Esophagus (tissue), 2 donors: ENCODE data around the gene SNTB2. TPM values are rescaled to one million over a fixed set of nuclear protein-coding genes. Genes with fewer than 3 reads are reported as not detected.

Experiments used
- H3K27ac ChIP-seq, 2 donors: one replicate each; pipeline ENCODE4 v1.5.1; 2013; ENCODE audit warnings: low read depth in 2 of 2, mild to moderate bottlenecking in 2 of 2, inconsistent platforms in 1 of 2, low read length in 1 of 2, moderate library complexity in 1 of 2
- H3K27me3 ChIP-seq, 2 donors: one replicate each; pipeline ENCODE4 v1.6.1; 2013; ENCODE audit warnings: low read length in 2 of 2, control low read depth in 1 of 2, mild to moderate bottlenecking in 1 of 2; ENCODE audit not compliant: insufficient read depth in 2 of 2, control insufficient read depth in 1 of 2
- H3K36me3 ChIP-seq, 2 donors: one replicate each; pipeline ENCODE4 v1.6.1; 2013; ENCODE audit warnings: low read length in 1 of 2; ENCODE audit not compliant: control insufficient read depth in 2 of 2, insufficient read depth in 2 of 2
- H3K4me1 ChIP-seq, 2 donors: one replicate each; pipeline ENCODE4 v1.6.1; 2013; ENCODE audit warnings: low read length in 1 of 2; ENCODE audit not compliant: control insufficient read depth in 2 of 2, insufficient read depth in 2 of 2
- H3K4me3 ChIP-seq, 2 donors: one replicate each; pipeline ENCODE4 v1.5.1; 2013; ENCODE audit warnings: low read length in 2 of 2, mild to moderate bottlenecking in 2 of 2, low read depth in 1 of 2, moderate library complexity in 1 of 2
- H3K9me3 ChIP-seq, 2 donors: one replicate each; pipeline ENCODE4 v1.6.1; 2013; ENCODE audit warnings: mild to moderate bottlenecking in 2 of 2, low read depth in 1 of 2, low read length in 1 of 2, moderate library complexity in 1 of 2; ENCODE audit not compliant: control insufficient read depth in 2 of 2, insufficient read depth in 1 of 2
- WGBS, 2 donors: extraction: QIAGEN DNeasy Blood & Tissue Kit; methylation state at CpG; one replicate each; pipeline ENCODE4 v1.1.7; 2013; 5-methylcytosine and 5-hydroxymethylcytosine counted together
- polyA plus RNA-seq, 2 donors: library from polyadenylated mRNA; stranded (reverse); fragments of 200-250 nt; gene quantifications; one replicate each; pipeline ENCODE4 v1.2.3, GENCODE V29; 2013
- donor health status: healthy with polysubstance abuse.
- donor health status: Bipolar disorder and iron deficiency.

The SNTB2 gene
- polyA plus RNA-seq, 2 donors, result 4.3 to 4.4 TPM

DNA sequence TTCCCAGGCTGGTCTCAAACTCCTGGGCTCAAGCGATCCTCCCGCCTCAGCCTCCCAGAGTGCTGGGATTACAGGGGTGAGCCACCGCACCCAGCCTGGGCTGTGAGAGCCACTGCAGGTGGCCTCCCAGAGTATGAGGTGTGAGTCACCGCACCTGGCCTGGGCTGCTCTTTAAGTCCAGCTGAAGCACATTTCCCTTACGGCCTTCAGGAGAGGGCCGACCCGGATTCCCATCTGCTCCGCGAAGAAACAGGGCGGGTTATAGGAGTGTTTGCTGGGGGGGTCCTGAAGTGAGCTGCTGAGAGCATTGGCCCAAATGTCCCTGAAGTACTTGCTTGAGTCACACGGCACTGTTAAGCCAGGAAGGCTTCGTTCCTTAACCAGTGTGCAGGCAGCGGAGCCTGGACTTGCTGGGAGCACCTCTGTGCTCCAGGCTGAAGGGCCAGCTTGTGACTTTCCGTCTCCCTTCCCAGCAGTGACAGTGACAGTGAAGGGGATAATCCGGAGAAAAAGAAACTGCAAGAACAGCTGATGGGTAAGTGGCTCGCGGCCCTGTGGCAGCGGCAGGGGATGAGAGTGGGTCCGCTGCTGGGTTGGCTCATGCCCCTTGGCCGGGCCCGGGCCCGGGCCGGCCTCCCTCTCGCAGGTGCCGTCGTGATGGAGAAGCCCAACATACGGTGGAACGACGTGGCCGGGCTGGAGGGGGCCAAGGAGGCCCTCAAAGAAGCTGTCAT is 131.4 kb downstream of the SNTB2 start:
- H3K9me3 ChIP-seq, result no peaks in the 10 kb centered on the region
- no peaks in the 10 kb centered on the region for H3K27me3 ChIP-seq
- no peak overlapping the region for H3K4me3 ChIP-seq
- H3K36me3 ChIP-seq, result peaks cover 31 to 70% of the 10 kb centered on the region in 2 donors
- no peaks in the 10 kb centered on the region for H3K4me1 ChIP-seq
- WGBS, 2 donors, result 92 to 93% methylated on average over 30 of the region's 30 CpGs
- no peak overlapping the region for H3K27ac ChIP-seq

DNA sequence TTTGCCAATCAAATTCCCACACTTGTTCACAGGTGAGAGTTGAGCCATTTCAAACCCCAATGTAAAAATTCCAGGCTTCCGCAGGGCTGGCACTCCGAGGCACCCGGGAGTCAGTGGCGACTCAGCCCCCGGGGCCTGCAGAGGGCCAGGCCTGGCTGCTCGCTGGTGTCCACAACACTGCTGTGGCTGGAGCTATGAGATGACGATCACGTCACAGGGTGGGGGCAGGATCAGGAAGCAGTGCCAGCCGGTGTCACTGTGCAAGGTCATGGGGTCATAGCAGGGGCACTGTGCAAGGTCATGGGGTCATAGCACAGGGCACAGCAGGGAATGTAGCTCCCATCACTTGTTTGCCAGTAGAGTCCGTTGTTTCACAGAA is 131.9 kb downstream of the SNTB2 start:
- Histone ChIP-seq H3K27ac (no peak overlapping the region), H3K9me3 (no peaks in the 10 kb centered on the region), H3K36me3 (peaks cover 31 to 72% of the 10 kb centered on the region in 2 donors), H3K27me3 (no peaks in the 10 kb centered on the region), H3K4me3 (no peak overlapping the region), H3K4me1 (no peaks in the 10 kb centered on the region)
- WGBS, 2 donors, result 74 to 82% methylated on average over 10 of the region's 10 CpGs

DNA sequence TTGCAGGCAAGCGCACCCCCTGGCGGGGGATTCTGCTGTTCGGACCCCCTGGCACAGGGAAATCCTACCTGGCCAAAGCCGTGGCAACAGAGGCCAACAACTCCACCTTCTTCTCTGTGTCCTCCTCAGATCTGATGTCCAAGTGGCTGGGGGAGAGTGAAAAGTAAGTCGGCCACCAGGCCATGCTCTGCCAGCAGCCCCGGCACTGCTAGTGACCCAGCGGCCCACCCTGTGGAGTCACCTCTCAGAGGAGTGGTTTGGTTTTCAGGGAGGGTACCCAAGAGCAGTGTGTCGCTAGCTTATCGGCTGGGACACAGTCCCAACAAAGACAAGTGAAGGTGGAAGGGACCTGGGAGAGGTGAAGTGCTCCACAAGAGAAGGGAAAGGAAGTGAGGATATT is 132.4 kb downstream of the SNTB2 start:
- peaks cover 33 to 73% of the 10 kb centered on the region in 2 donors for H3K36me3 ChIP-seq
- H3K27ac ChIP-seq, result no peak overlapping the region
- no peak overlapping the region for H3K4me3 ChIP-seq
- no peaks in the 10 kb centered on the region for H3K9me3 ChIP-seq
- no peaks in the 10 kb centered on the region for H3K27me3 ChIP-seq
- 88 to 91% methylated on average over 9 of the region's 9 CpGs for WGBS, 2 donors
- H3K4me1 ChIP-seq, result no peaks in the 10 kb centered on the region

DNA sequence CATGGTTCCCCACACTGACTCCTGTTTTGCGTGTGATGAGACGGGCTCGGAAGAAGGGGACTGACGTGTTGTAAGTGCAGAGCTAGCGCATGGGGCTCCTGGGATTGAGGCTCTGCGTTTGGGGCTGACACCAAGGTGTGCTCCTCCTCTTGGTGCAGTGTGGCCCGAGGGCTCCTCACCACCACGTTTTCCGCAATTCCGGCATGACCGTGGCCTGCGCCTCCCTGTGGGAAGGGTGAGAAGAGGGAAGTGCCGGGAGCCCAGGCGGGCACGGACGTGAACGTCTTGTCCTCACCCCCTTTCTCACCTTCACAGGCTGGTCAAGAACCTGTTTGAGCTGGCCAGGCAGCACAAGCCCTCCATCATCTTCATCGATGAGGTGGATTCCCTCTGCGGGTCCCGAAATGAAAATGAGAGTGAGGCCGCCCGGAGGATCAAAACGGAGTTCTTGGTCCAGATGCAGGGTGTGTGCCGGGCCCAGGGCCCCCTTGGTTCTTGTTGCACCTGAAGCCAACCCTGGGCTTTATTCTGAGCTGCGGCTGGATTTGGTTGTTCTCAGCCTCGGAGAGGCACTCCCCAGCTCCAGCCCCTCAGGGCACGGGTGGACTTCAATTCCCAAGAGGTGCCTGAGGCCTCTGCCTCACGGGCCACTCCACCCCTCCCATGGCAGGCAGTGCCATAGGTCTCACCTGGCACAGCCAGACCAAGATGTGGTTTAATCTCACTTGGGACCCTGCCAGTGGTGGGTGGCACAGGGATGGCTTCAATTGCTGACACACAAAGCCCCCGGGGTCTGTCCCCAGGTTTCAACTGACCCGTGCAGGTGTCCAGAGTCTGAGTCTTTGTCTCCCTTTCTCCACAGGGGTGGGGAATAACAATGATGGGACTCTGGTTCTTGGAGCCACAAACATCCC is 133.1 kb downstream of the SNTB2 start:
- H3K27me3 ChIP-seq, result no peaks in the 10 kb centered on the region
- 88 to 90% methylated on average over 30 of the region's 30 CpGs for WGBS, 2 donors
- peaks cover 0 to 3% of the 10 kb centered on the region in 2 donors for H3K4me1 ChIP-seq
- no peak overlapping the region for H3K27ac ChIP-seq
- peaks cover 33 to 74% of the 10 kb centered on the region in 2 donors for H3K36me3 ChIP-seq
- H3K4me3 ChIP-seq, result no peak overlapping the region
- H3K9me3 ChIP-seq, result no peaks in the 10 kb centered on the region

DNA sequence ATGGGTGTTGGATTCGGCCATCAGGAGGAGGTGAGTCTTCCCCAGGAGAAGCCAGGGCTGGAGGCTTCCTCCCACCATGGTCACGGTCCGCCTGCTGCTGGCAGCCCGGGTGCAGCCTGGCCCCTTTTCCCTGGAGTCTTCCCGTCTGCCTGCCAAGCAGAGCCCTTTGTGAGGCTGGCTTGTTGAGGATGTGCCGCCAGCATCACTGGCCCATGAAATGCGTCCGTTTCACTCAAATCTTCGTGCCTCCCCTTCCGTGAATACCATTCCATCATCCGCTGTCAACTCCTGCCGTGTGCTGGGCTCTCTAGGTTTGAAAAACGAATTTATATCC is 133.7 kb downstream of the SNTB2 start:
- peaks cover 33 to 72% of the 10 kb centered on the region in 2 donors for H3K36me3 ChIP-seq
- no peaks in the 10 kb centered on the region for H3K9me3 ChIP-seq
- H3K4me3 ChIP-seq, result no peak overlapping the region
- H3K27ac ChIP-seq, result no peak overlapping the region
- 73 to 81% methylated on average over 13 of the region's 13 CpGs for WGBS, 2 donors
- no peaks in the 10 kb centered on the region for H3K27me3 ChIP-seq
- peaks cover 0 to 3% of the 10 kb centered on the region in 2 donors for H3K4me1 ChIP-seq

DNA sequence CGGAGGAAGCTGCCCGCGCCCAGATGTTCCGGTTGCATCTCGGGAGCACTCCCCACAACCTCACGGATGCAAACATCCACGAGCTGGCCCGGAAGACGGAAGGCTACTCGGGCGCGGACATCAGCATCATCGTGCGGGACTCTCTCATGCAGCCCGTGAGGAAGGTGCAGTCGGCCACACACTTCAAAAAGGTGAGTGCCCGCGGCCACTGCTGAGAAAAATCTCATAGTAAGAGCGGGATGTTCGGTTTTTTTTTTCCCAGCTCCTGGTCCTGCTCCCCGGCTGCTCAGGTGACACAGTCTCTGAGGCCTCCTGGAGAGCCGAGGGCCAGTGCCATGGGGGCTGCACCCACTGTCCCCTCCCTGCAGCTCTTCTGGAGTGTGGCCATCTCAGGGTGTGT is 134.1 kb downstream of the SNTB2 start:
- Histone ChIP-seq H3K4me3 (no peak overlapping the region), H3K9me3 (no peaks in the 10 kb centered on the region), H3K4me1 (peaks cover under 1 to 5% of the 10 kb centered on the region in 2 donors), H3K36me3 (peaks cover 29 to 71% of the 10 kb centered on the region in 2 donors), H3K27me3 (no peaks in the 10 kb centered on the region), H3K27ac (no peak overlapping the region)
- 91% methylated on average over 22 of the region's 22 CpGs for WGBS, 2 donors

DNA sequence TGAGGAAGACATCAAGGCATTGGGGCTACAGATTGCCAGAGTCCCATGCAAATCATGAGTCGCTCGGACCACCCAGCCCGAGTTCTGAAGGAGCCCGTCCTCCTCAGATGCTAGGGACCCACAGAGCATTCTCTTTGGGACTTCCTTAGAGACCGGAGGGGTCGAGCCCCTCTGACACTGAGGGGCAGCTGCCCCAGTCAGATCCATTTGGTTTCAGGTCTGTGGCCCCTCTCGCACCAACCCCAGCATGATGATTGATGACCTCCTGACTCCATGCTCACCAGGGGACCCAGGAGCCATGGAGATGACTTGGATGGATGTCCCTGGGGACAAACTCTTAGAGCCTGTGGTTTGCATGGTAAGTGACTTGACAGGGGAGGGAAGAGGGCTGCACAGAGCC is 135.4 kb downstream of the SNTB2 start:
- H3K9me3 ChIP-seq, result no peaks in the 10 kb centered on the region
- no peak overlapping the region for H3K4me3 ChIP-seq
- H3K4me1 ChIP-seq, result peaks cover 2 to 5% of the 10 kb centered on the region in 2 donors
- H3K27ac ChIP-seq, result no peak overlapping the region
- 88 to 92% methylated on average over 7 of the region's 7 CpGs for WGBS, 2 donors
- no peaks in the 10 kb centered on the region for H3K27me3 ChIP-seq
- peaks cover 20 to 63% of the 10 kb centered on the region in 2 donors for H3K36me3 ChIP-seq

DNA sequence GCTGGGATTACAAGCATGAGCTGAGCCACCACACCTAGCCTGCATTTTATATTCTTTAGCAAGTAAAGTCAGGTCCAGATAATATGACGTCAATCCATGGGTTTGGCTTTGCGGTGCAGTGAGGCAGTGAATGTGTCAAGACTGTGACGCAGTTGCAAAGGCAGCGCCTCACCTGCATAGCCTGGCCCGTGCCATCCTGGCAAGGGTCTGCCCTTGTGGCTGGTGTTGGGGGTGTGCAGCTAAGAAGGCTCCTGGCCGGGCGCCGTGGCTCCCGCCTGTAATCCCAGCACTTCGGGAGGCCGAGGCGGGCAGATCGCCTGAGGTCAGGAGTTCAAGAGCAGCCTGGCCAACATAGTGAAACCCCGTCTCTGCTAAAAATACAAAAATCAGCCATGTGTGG is 136.5 kb downstream of the SNTB2 start:
- 87 to 93% methylated on average over 14 of the region's 14 CpGs for WGBS, 2 donors
- no peaks in the 10 kb centered on the region for H3K9me3 ChIP-seq
- H3K27ac ChIP-seq, result no peak overlapping the region
- peaks cover 20 to 58% of the 10 kb centered on the region in 2 donors for H3K36me3 ChIP-seq
- H3K4me1 ChIP-seq, result peaks cover 4 to 7% of the 10 kb centered on the region in 2 donors
- no peak overlapping the region for H3K4me3 ChIP-seq
- H3K27me3 ChIP-seq, result no peaks in the 10 kb centered on the region

DNA sequence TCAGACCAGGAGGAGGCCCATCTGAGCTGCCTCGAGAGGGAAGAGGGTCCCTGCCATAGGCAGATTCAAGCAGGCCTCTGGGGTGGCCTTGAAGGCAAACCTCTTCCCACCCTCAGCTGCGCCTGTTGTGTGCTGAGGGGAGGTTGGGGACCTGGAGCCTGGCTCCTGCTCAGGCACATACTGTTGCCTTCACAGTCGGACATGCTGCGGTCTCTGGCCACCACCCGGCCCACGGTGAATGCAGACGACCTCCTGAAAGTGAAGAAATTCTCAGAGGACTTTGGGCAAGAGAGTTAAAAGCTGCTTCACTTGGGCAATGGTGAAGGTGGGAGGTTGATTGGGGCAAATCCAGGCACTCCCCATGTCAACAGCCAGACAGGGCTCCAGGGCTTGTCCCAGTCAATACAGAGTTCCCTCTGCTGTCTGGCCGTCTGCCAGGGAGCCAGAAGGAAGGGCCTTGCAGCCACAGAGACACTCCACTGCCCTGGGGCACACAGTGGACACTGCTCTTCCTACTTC is 137.1 kb downstream of the SNTB2 start:
- Histone ChIP-seq H3K36me3 (peaks cover 20 to 54% of the 10 kb centered on the region in 2 donors), H3K4me1 (peaks cover 9 to 10% of the 10 kb centered on the region in 2 donors), H3K27ac (peak overlapping the region in 1 of 2 donors; percentile 16), H3K27me3 (no peaks in the 10 kb centered on the region), H3K4me3 (no peak overlapping the region), H3K9me3 (no peaks in the 10 kb centered on the region)
- 77 to 79% methylated on average over 8 of the region's 8 CpGs for WGBS, 2 donors
